OCI-M1 (cell line): ENCODE results near the gene FAM89B.
A peak's percentile ranks its signal among the peaks of the same experiment; 100 is the strongest.
"Not testable (repeated sequence)": the region's sequence is repeated elsewhere in the genome, so short reads cannot be mapped to it uniquely, and the experiment has no call there.

Experiments used
- DNase-seq: peaks from one replicate; lab custom pipeline; 2025; lab: John Stamatoyannopoulos, UW

Gene FAM89B

GRCh38 chr11:65572356-65573051 lies at the start of gene FAM89B:
FAM89B (plus strand) TSS chr11:65572538; CDS start chr11:65572670, 132 bp downstream.
- DNase-seq: peak; percentile 93

- DNase-seq: peak; percentile 97
These were observed 49.4 kb upstream of the FAM89B start for GRCh38 chr11:65522718-65523630.

GRCh38 chr11:65523631-65523968 lies 48.7 kb upstream of the FAM89B start:
- not testable (repeated sequence) for DNase-seq

GRCh38 chr11:65524014-65524740 lies 48.2 kb upstream of the FAM89B start:
- no peak for DNase-seq

GRCh38 chr11:65524741-65525545 lies 47.4 kb upstream of the FAM89B start, which contains the start of gene SCYL1:
SCYL1 (plus strand) TSS chr11:65525083; CDS start chr11:65525154, 71 bp downstream.
- DNase-seq: peak; percentile 75

GRCh38 chr11:65525546-65526480 lies 46.5 kb upstream of the FAM89B start:
- DNase-seq: no peak

GRCh38 chr11:65526744-65527143 lies 45.6 kb upstream of the FAM89B start:
- DNase-seq: no peak

GRCh38 chr11:65528819-65529350 lies 43.5 kb upstream of the FAM89B start:
- DNase-seq: no peak

GRCh38 chr11:65529475-65530156 lies 42.7 kb upstream of the FAM89B start:
- DNase-seq: no peak

- DNase-seq: no peak
These were observed 42.2 kb upstream of the FAM89B start for GRCh38 chr11:65530157-65530496.

GRCh38 chr11:65532388-65533064 lies 39.8 kb upstream of the FAM89B start:
- DNase-seq: no peak

- DNase-seq: no peak
These were observed 37.2 kb upstream of the FAM89B start for GRCh38 chr11:65535102-65535501.

- no peak for DNase-seq
These were observed 35.7 kb upstream of the FAM89B start for GRCh38 chr11:65536412-65537295.

GRCh38 chr11:65537296-65537597 lies 35.1 kb upstream of the FAM89B start:
- no peak for DNase-seq

GRCh38 chr11:65537620-65538231 lies 34.6 kb upstream of the FAM89B start:
- no peak for DNase-seq

- DNase-seq: no peak
These were observed 34.0 kb upstream of the FAM89B start for GRCh38 chr11:65538232-65538914.
